AG10803 (cell line): Measurements from ENCODE around the gene CTNND2.

Source experiments
- DNase-seq: peaks from one replicate; pipeline ENCODE4 v3.0.0; 2010; ENCODE audit warnings: low read depth
- H3K4me3 ChIP-seq: 2 replicates; pipeline ENCODE4 v1.5.1; 2011; ENCODE audit warnings: mild to moderate bottlenecking, low read length, control low read depth
- CTCF ChIP-seq: conservative IDR thresholded peaks from 2 replicates; pipeline ENCODE4 v1.5.1; 2011; ENCODE audit warnings: mild to moderate bottlenecking, low read length, control low read depth, inconsistent platforms

The CTNND2 gene

GRCh38 chr5:11363631-11364178 lies 540.5 kb downstream of the CTNND2 start:
- no peak for TF ChIP-seq CTCF
- DNase-seq = no peak
- no peak overlapping the region for H3K4me3 ChIP-seq

GRCh38 chr5:11361768-11362167 lies 542.5 kb downstream of the CTNND2 start:
- TF ChIP-seq CTCF = no peak
- H3K4me3 ChIP-seq = no peak overlapping the region
- DNase-seq = no peak

- DNase-seq = no peak
- H3K4me3 ChIP-seq = no peak overlapping the region
- TF ChIP-seq CTCF = no peak
Observed at GRCh38 chr5:11357928-11358327, 546.3 kb downstream of the CTNND2 start.

- no peak overlapping the region for H3K4me3 ChIP-seq
- no peak for DNase-seq
- no peak for TF ChIP-seq CTCF
Observed at GRCh38 chr5:11355491-11355890, 548.8 kb downstream of the CTNND2 start.

- TF ChIP-seq CTCF = no peak
- no peak for DNase-seq
Observed at GRCh38 chr5:11346336-11346735, 557.9 kb downstream of the CTNND2 start.

GRCh38 chr5:11335881-11336760 lies 568.1 kb downstream of the CTNND2 start:
- H3K4me3 ChIP-seq = no peak overlapping the region
- no peak for TF ChIP-seq CTCF
- no peak for DNase-seq

More at GRCh38 chr5:11346336-11346735, 557.9 kb downstream of the CTNND2 start:
- no peak overlapping the region for H3K4me3 ChIP-seq

- no peak for DNase-seq
- H3K4me3 ChIP-seq = no peak overlapping the region
- TF ChIP-seq CTCF = no peak
Observed at GRCh38 chr5:11334404-11334803, 569.8 kb downstream of the CTNND2 start.
